Measurements from ENCODE around the gene SLC35C1.
"Not testable (repeated sequence)": the region's sequence is repeated elsewhere in the genome, so short reads cannot be mapped to it uniquely, and the experiment has no call there.

GRCh38 chr11:45808427-45808826, 3.5 kb downstream of the SLC35C1 start:
- not testable (repeated sequence) for TF ChIP-seq HDAC1 (IDR thresholded peaks at IDR 0.05); TOE1 (IDR thresholded peaks at IDR 0.05; ENCODE audit: borderline replicate concordance); TOE1 (CRISPR knock-in tag; IDR thresholded peaks at IDR 0.05; ENCODE audit: borderline replicate concordance, low read depth); CBX5 (IDR thresholded peaks at IDR 0.05; ENCODE audit: borderline replicate concordance, low read depth)

Measured in K562 (cell line).